GM10847 (cell line): Measurements from ENCODE around the gene HM13.

ENCODE experiments used
- POLR2A ChIP-seq: IDR thresholded peaks from 2 replicates; pipeline ENCODE4 v1.6.1; 2011; ENCODE audit not compliant: insufficient read length; ENCODE audit errors: extremely low read depth

Gene HM13

GRCh38 chr20:31490752-31491151 is 23.5 kb upstream of the HM13 start:
- TF ChIP-seq POLR2A, result no peak

GRCh38 chr20:31494131-31494530 is 20.1 kb upstream of the HM13 start:
- no peak for TF ChIP-seq POLR2A

DNA sequence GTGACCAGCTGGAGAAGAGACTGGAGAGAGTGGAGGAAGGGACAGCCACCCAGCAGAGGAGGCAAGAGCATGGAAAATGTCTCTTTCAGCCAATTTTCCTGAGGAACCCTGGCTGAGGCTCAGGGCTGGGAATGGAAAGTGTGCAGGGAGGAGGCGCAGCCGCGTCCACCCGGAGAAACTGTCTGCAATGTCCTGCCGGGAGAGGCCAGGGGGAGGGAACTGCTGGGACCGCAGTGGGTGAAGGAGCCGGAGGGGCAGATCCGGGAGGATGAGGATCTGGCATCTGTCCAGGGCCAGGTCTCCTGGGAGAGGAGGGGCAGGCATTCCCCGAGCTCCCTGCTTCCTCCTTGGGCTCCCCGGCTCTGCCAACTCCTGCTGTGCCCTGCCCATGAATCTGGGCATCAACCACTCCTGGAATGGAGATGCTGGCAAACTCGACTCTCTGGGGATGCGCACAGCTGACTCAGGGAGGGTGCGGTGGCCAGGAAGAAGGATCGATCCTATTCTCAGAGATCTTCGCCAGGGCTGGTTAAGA is 17.4 kb upstream of the HM13 start:
- no peak for TF ChIP-seq POLR2A

DNA sequence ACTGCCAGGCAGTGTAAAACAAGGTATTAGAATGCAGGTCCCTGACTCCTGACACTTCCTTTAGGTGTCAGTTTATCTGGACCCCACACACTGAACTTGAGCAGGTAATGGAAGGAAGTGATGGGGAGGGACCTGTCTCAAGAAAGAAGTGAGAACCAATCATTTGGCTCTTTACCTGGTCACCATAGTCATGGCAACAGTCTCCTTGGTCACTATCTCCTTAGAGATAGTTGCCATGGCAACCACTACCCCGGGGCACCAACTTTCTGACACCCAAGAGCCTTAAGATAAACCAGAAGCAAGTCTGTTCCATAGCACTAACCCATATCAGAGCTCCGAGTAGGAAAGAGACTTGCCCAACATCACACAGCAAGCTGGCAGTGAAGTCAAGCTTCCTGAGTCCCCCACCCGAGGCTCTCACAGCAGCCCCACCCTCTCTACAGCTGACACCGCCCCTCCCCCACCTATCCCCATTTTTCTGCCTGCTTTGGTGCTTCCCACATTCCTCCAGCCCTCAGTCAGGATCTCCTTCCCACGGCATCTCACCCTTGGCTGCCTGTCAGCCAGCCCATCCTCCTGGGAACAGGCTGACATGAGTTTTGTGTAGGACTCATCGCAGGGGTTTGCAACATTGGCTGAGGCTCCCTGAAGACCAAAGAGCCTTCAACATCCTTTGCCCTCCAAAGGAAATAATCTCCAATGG is 16.3 kb upstream of the HM13 start:
- TF ChIP-seq POLR2A, result no peak

- TF ChIP-seq POLR2A, result no peak
Observed at GRCh38 chr20:31500527-31500926, 13.7 kb upstream of the HM13 start.

DNA sequence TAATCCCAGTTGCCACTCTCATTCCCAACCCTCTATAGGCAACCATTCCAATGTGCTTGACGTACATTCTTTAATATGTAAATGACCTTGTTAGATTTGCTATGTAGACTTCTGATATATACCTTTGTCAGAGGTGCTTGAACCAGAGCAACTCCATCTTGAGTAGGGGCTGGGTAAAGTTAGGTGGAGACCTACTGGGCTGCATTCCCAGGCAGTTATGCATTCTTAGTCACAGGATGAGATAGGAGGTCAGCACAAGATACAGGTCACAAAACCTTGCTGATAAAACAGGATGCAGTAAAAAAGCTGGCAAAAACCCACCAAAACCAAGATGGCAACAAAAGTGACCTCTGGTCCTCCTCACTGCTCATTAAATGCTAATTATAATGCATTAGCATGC is 8.3 kb upstream of the HM13 start:
- TF ChIP-seq POLR2A, result no peak

GRCh38 chr20:31508517-31509244 is 5.6 kb upstream of the HM13 start:
- no peak for TF ChIP-seq POLR2A

DNA sequence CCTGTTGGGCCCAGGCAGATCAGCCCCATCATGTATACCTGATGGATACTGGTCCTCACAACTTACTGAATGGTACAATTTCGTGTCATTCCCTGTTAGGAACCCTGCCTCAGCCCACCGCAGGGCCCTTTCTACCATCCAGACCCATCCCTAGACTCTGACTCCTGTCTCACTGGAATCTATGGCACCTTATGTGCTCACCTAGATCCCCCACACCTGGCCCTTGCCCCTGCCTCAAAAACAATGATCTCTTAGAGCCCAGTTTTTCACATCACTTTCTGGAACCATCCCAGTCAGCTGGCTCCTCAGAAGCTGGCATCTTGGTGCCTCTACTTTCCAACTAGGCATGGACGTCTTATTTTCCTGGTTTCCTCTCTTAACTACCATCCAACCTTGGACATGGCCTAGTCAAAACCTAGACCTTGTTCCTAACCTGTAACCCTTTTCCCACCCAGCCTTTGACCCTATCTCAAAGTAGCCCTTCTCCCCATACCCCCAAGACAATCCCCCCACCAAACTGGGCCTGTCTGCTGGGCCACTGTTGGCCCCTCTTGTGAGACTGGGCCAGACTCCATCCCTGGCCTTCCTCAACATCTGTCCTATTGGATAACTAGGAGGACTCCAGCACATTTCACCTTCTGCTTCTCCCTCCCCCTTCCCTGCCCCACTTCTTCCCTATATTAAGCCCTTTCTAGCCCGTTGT is 981 bp downstream of the HM13 start:
- no peak for TF ChIP-seq POLR2A

- TF ChIP-seq POLR2A, result no peak
Observed at GRCh38 chr20:31515775-31516107, 1.5 kb downstream of the HM13 start.

DNA sequence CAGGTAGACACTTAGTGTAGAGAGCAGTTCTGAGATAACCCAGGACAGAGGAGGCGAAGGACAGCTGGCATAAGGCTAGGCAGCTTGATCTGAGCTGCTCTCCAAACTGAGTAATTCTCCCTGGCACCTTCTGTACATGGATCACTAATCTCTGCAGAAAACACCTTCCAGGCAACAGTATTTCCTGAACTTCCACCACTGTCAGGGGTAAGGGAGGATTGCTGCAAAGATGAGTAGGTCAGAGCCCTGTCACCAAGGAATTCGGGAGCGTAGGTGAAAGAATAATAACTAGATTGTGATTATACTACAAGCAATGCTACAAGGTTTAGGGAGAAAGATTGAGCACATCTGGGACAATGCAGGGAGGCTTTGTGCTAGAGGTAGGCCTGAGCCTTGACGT is 1.9 kb downstream of the HM13 start:
- TF ChIP-seq POLR2A, result no peak

DNA sequence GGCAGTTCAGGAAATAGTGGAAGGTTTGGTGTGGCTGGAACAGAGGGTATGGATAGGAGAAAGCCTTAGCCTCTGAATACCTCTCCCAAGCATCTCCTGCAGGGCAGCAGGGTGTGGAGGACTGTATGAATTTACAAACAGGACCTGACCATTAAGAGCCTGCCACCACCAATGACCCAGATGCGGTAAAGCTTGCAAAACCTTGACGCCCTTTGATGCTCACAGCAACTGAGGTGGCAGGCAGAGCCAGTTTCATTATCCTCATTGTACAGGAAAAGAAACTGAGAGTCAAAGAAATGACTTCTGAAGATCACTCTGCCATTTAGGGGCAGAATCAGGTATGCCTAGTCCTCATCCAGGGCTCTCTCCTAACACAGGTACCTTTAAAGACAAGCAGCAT is 2.4 kb downstream of the HM13 start:
- TF ChIP-seq POLR2A, result no peak

GRCh38 chr20:31517373-31517772 is 3.1 kb downstream of the HM13 start:
- TF ChIP-seq POLR2A, result no peak

DNA sequence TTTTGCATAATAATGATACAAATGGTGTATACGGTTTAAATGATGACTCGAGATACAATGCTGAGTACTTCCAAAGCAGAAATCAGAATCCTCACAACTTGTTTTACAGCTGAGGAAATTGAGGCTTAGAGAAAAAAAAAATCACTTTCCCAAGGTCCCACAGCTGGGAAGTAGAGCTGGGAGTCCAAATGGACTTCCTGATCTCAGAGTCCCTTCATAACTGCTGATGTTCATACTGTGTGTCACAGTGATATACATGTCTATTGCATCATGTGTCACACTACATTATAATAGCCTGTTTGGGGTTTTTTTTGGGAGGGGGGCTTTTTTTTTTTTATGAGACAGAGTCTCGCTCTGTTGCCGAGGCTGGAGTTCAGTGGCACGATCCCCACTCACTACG is 8.5 kb downstream of the HM13 start:
- TF ChIP-seq POLR2A, result no peak

DNA sequence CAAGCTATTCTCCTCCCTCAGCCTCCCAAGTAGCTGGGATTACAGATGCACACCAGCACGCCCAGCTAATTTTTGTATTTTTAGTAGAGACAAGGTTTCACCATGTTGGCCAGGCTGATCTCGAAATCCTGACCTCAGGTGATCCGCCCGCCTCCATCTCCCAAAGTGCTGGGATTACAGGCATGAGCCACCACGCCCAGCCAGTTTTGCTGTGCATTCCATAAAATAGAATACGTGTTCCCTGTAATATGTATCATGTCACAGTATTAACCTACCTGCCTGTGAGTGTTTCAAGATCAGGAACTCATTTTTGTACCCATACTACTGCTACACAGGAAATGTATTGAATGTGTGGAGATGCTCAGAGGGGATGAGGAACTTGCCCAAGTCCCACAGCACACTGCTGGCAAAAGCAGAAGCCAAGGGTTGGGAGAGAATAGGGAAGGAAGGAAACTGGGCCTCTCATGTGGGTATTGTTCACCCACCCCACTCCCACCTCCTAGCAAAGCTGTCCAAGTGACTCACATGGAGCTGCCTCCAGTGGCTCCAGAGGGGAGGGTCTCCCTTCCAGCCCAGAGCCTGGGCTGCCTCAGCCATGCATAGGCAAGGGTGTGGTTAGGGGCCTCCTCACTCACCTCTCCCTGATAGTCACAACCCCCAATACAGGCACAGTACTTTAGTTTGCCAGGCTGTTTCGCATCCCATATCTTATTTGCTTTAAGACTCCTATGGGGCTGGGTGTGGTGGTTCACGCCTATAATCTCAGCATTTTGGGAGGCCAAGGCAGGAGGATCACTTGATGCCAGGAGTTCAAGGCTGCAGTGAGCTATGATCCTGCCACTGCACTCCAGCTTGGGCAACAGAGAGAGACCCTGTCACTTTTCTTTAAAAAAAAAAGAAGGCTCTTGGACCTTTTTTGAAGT is 9.4 kb downstream of the HM13 start:
- no peak for TF ChIP-seq POLR2A

DNA sequence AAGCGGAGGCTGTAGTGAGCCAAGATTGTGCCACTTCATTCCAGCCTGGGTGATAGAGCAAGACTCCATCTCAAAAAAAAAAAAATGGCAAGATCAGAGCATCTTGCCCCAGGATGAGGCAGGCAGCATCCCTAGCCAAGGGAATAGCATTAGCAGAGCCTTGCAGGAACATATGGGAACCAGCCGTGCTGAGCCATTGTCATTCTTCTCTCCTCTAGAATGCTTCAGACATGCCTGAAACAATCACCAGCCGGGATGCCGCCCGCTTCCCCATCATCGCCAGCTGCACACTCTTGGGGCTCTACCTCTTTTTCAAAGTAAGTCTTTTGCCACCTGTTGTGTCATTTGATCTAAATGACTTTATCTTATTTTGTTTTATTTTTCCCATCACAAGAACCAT is 13.0 kb downstream of the HM13 start:
- TF ChIP-seq POLR2A, result no peak

- no peak for TF ChIP-seq POLR2A
Observed at GRCh38 chr20:31535298-31535697, 21.1 kb downstream of the HM13 start.

DNA sequence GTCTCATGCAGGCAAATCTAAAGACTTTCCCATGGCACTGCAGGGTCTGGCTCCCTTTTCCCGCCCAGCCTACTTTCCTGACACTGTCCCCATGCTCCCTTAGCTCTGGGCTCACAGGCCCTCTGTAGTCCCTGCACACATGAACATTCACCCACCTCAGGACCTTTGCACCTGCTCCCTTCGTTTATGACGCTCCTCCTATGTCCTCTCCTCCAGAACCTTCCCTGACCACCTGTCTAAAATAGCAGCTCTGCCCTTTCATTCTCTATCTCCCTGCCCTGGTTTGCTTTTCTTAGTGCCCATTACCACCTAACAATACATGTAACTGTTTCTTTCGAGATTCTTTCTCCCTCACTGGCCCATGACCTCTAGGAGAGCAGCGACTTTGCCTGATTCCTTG is 22.3 kb downstream of the HM13 start:
- TF ChIP-seq POLR2A, result no peak
